Fibroblast of lung (primary cell): ENCODE measurements around the gene TEX261.

ENCODE experiments used
- EZH2 ChIP-seq: IDR thresholded peaks from 2 replicates; pipeline ENCODE4 v1.5.1; 2012; ENCODE audit warnings: low read length, control low read depth, mild to moderate bottlenecking; ENCODE audit errors: missing control alignments
- TF ChIP-seq, protein P1 (sequence below), 2 donors: IDR thresholded peaks in 1 of 2; conservative IDR thresholded peaks in 1 of 2; 1 replicate in 1 of 2; 2 replicates in 1 of 2; pipeline ENCODE4 v1.5.1; 2011 to 2012; ENCODE audit warnings: low read length in 2 of 2, control low read depth in 1 of 2, inconsistent platforms in 1 of 2, low read depth in 1 of 2, mild to moderate bottlenecking in 1 of 2

DNA sequence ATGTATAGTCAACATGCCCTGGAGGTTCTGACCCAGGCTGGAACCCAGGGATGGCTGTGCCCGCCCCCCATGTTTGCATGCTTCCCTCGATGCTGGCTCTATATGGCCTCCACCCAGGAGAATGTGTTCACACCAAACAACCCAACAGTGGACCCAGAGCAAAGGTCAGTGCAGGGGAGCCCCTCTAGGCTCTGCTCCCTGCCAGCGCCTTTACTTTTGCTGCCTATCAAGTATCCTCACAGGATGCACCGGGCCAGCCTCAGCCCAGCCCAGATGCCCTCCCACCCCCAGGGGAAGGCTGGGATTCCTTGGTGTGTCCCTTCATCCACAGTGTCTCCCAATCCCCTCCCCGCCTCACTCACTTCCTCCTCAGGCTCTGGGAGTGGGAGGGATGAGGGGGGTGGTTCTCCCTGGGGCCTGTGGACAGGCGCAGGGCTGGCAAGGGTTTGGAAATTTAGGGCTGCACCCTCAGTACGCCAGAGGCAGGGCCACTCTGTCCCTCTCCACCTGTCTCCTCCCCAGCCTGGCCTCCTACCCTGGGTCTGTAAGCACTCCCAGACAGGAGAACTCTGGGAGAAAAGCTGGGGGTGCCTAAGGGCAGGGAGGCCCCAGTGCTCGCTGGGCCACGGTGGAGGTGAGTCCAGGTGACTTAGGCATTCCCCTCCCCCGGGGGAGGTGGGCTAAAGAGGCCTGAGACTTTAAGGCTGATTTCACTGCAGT, 56.6 kb downstream of the TEX261 start:
- TF ChIP-seq EZH2: no peak
- TF ChIP-seq, protein P1, sequence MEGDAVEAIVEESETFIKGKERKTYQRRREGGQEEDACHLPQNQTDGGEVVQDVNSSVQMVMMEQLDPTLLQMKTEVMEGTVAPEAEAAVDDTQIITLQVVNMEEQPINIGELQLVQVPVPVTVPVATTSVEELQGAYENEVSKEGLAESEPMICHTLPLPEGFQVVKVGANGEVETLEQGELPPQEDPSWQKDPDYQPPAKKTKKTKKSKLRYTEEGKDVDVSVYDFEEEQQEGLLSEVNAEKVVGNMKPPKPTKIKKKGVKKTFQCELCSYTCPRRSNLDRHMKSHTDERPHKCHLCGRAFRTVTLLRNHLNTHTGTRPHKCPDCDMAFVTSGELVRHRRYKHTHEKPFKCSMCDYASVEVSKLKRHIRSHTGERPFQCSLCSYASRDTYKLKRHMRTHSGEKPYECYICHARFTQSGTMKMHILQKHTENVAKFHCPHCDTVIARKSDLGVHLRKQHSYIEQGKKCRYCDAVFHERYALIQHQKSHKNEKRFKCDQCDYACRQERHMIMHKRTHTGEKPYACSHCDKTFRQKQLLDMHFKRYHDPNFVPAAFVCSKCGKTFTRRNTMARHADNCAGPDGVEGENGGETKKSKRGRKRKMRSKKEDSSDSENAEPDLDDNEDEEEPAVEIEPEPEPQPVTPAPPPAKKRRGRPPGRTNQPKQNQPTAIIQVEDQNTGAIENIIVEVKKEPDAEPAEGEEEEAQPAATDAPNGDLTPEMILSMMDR (conservative IDR thresholded peaks at IDR 0.05 in 1 of 2, IDR thresholded peaks at IDR 0.05 in 1 of 2; ENCODE audit: low read depth in 1 of 2, low read length in 2 of 2): no peak
